NCI-H446 treated with DMSO at 0.1 percent for 48 hours (cell line): ENCODE results near the gene TSPOAP1.

Source experiments
- DNase-seq: peaks from one replicate; lab custom pipeline; 2025; lab: John Stamatoyannopoulos, UW

TSPOAP1 gene

DNA sequence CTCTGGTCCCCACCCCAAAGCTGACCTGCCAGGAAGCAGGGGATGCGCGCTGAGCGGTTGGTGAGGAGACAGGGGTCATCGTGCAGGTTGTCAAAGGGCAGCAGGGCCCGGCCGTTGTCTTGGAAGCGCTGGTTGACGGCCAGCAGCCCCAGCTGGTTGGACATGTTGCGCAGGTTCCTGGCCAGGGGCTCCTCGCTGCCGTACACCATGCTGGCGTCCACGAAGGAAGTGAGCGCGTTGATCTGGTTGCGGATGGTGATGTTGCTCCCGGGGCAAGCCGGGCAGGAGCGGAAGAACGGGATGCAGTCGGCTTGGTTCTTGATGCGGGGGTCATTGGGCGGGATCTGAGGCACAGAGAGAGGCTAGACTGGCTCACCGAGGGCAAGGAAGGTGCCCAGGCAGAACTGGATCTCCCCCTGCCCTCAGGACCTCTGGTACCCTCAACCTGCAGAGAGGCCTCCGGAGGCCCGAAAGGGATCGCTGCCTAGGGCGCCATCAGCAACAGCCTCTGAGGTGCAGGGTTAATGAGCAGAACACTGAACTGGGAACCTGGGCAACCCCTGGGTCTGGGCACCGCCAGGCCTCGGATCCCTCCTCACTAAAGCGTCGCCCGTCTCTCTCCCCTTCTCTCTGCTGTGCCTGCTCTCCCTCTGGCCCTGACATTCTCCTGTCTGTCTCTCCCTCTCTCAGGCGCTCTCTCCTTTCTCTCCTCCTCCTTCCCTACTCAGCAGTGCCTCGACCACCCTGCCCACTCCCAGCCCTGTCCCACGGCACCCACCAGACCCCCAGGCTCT, 50.6 kb downstream of the TSPOAP1 start:
- DNase-seq, result no peak

DNA sequence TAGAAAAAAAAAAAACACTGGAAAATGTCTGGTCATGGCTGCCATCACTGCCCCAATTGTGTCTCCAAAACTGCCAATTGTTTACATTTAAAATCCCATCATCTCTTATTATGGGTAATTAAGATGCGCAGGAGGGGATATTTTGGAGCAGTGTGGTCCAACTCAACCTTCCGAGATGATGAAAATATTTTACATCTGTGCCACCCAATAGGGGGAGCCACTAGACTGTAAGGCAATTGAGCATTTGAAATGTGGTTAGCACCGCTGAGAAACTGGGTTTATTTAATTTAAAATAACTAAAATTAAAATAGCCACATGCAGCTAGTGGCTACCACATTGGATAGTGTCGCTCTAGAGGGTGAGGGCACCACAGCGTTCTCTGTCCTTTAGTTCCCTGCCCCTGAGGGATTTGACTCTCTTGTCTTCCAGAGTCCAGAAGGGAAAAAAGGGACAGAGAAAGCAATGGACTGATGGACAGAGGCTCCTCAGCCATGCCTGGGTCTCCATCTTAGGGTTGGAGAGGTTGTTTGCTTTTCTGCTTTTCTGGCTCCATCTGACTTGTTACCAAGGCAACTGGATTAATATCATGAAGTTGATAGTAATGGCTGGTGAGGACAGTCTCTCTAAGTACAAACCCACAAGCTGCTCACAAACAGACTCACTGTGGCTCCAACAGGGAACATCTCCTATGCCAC, 51.3 kb downstream of the TSPOAP1 start:
- DNase-seq, result no peak

DNA sequence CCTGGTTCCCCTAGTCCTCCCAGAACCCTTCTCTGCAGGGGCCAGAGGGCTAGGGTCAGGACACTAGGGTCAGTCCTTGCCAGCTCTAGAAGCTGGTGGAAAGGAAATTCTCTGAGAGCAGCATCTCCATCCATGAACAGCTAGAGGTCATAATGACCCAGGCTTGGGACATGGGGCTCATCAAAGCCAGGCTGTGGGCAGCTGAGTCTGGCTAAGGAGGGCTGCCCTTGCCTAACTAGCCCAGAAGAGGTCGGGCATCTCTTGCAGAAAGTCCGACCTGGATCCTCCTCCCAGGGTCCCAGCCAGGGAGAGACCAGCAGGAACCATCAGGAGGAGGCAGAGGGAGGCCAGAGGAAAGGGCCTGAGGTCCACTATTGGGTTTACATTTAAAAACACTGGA, 52.2 kb downstream of the TSPOAP1 start:
- DNase-seq, result no peak

DNA sequence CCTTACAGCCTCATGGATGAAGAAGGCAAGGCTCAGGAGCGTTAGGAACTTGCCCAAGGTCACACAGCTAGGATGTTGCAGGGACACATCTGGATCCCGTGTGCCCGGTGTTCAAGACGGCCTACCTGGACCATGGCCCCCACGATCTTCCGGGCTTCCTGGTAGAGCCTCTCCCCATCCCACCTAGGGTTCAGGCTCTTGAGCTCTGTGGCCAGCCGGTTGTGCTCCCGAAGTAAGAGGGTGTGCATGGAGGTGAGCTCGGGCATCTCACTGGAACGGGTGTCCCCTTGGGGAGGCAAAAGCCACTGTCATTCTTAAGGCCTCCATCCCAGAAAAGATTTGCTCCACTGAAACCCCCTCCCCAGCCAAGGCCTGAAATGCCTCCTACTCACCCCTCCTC, 53.2 kb downstream of the TSPOAP1 start:
- no peak for DNase-seq

DNA sequence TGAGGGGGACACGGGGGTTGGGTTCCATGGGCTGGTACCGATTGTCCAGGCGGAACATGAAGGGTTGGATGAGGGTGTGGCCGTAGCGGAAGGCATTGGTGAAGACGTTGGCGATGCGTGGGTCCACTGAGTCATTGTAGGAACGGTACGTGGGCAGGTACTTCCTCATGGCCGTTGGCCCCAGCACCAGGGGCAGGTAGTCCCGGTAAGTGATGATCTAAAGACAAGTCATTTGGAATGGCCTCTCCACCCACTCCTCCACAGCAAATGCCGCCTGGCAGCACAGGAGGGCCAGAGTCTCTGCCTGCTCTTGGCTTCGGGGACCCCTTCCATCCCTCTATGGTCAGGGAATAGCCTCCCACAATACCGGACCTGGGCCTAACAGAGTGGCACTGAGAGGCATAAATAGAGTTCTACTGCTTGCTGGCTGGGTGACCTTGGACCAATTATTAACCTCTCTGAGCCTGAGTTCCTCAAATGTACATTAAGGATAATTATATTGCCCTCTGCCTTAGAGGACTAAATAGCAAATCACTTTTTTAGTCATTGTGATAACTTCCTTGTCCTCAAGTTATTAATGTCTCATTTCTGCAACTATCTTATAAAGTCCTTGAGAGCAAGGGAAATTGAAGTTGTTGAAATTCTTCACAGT, 55.0 kb downstream of the TSPOAP1 start:
- no peak for DNase-seq

DNA sequence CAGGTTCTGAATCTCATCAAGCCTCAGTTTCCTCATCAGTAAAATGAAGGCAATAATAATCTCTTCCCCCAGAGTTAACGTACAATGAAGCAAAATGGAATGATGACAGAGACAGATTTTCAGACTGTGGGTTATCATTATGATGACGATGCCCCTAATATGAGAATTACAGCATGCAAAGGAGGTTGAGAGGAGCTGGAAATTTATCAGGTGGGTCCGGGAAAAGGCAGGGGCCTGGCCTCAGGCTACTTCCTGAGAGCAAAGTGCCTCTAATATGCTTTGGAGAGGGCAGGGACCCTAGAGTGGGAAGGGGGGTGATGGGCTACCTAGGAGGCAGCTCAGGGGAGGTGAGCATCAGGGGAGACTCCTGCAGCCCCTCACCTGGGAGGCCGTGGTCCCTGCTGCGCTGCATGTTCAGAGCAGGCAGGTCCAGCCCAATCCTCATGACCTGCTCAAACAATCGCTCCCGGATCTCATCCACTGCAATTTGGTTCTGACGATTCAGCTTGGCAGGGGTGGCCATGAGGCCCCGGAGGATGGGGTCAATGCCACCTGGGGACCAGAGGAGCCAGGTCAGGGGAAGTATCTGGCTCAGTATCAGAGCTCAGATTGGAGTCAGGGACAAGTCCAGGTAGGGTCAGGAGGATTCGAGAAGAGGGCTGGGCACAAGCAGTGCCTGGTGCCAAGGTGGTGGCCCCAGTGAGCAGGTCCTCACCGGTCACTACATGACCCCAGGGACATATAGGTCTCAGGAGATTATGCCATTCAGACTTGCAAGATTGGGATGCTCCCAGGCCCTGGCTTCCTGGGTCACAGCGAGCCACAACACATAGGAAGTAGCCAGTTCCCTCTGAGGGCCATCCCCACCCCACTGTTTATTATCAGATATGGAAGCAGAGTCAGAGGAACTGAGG, 56.0 kb downstream of the TSPOAP1 start:
- DNase-seq, result no peak

DNA sequence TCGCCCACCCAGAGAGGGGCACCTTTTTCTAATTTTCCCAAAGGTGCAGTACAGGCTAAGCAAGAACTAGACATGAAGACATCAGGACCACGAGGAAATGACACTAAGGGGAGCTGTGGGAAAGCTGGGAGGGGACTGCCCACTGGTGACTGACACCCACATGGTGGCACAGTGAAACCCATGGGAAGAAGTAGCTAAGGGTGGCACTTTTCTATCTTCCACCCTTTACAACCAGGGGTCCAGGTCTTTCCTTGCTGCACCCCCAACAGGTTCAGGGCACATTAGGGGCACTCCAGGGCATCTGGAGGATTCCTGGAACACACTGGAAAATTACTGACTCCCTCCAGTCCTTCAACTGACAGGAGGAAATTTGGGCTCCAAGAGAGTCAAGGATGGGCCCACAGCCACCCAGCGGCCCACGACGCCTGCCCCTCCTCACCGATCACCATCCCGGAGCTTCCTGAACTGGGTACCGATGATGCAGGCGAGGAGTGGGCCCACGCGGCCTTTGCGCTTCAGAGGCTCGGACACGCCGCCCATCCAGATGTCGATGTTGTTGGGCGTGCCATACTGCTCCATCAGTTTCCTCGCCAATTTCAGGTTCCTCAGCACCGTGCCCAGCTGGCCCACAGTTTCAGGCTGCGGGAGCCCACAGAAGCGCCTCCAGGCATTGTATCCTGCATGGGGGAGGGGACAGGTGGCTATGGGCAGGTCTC, 57.2 kb downstream of the TSPOAP1 start:
- no peak for DNase-seq

DNA sequence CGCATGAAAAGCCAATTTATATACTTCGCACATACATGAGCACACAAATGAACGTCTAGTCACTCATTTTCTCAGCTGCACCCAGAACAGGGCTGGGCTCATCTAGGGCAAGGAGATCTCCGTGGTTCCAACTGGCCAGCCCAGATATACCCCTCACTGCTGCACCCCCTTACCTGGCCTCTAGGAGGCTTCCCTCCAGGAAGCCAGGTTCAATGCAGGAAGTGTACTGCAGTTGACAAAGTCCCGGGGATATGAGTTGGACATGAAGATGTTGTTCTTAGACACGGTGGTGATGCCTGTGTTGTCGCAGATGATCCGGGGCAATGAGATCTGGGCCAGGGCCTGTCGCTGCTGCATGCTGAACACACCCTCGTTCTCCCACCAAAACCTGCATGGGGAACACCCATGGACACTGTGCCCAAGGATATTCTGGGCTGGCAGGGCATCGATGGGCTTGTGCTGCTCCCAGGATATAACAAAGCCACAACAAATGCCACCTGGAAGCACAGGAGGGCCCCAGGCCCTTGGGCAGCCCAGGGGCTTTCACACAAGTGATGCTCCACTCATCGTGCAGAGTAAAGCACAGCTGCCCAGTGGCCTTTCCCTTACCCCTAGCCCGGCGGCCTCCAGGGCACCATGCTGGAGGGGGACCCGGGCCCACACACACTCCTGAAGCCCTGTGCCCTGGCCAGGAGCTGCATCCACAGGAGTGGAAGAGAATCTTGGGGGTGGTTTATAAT, 57.9 kb downstream of the TSPOAP1 start:
- DNase-seq, result no peak

DNA sequence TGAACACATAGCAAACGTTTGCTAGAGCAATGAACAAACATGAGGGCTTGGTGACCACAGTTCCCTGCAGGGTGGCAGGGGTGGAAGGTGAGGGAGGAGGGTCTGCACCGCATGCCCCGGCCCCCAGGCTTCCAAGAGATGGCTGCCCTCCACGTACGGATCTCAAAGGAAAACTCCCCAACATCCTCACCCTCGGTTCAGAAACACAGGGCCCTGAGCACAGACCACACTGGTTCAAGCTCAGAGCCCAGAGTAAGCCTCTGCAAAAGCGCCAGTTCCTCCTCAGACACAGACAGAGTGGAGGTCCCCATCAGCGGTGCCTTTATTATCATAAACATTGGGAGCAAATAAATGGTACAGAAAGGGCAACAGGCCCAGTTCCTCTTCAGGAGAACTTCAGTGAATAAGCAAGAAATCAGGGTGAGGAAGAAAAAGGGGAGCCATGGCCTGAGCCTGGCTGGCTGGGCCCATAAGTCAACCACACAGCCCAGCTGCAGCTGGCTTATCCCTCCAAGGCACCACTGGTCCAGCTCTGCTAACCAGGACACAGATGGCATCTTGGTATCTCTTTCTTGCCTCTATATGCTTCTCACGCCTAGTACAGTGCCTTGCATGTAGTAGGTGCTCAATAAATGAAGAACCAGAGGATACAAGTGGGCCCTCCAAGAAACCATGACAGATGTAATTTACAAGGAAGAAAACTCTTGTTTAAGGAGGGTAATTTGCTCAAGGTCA, 58.9 kb downstream of the TSPOAP1 start:
- no peak for DNase-seq

DNA sequence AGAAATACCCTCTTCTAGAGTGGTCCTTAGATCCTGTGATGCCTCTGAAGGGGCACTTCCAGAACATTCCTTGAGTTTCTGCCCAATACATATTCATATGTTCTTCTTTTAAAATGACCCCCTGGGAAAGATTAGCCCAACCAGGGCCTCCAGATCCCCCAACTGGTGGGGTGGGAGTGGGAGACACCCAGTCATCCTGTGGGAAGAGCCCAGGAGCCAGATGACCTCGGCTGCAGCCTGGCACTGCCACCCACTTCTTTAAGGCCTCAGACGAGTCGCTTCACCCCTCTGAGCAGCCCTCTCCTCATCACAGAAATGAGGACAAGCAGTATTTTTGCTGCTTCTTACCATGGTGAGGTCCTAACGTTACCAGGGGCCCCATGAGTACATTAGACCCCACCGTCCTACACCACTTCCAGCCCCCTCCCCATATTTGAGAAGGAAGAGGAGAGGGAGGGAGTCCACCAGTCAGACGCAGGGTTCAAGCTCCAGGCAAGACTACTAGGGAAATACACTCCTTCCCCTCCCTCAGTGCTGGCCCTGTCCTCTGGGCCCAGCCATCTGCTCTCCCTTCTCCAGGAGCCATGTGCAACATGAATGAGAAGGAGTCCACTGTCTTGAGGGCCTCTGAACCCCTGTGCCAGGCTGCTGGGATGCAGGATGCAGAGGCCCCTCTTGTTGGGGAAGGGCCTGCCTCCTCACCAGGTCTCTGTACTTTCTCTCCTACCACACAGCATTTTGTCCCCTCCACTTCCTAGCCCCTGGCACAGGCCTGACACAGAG, 59.6 kb downstream of the TSPOAP1 start:
- no peak for DNase-seq

DNA sequence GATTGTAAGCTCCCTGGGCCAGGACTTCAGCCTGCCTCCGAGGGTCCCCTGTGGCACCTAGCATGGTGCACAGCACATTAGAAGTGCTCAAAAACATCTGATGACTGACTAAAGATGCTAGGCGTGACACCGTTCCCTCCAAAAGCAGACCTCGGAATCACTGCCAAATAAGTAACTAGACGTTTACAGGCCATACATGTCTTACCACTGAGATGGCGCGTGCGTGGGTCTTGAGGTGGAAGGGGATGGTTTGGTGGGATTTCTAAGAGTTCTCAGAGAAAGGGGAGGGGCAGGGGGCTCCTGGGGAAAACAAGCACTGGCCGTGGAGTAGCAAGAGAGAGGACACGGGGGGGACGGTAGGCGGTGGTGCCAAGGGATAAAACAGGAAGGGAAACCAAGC, 60.3 kb downstream of the TSPOAP1 start:
- no peak for DNase-seq

DNA sequence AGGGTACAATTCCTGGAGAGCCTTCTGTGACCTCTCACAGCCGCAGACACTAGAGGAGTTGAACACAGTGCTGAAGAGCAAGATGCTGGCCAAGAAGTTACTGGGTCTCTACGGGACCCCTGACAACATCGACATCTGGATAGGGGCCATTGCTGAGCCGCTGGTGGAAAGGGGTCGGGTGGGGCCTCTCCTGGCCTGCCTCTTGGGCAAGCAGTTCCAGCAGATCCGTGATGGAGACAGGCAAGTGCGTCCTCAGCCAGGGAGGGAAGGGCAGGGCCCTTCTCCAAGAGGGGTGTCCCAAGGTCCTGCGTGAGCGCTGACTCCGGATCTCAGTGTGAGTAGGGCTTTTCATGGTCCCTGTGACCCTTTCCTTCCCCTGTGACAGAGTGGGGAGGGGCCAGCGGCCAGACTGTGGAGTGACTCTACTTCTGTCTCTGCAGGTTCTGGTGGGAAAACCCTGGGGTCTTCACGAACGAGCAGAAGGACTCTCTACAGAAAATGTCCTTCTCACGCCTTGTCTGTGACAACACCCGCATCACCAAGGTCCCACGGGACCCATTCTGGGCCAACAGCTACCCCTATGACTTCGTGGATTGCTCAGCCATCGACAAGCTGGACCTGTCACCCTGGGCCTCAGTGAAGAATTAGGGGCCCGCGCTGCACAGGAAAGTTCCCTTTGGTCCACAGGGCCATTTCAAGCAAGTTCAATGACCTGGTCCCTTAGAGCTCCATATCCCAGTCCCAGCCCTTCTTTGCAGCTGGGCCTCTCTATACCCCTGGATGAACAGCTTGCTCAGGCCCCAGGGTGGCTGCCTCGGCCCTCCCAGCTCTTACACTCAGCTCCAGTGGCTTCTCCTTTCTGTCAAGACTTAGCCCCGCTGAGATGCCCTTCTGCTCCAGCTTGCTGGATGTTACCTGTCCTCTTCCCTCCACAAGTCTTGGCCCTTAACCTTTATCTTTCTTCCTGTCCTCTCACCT, 61.0 kb downstream of the TSPOAP1 start:
- DNase-seq, result no peak

DNA sequence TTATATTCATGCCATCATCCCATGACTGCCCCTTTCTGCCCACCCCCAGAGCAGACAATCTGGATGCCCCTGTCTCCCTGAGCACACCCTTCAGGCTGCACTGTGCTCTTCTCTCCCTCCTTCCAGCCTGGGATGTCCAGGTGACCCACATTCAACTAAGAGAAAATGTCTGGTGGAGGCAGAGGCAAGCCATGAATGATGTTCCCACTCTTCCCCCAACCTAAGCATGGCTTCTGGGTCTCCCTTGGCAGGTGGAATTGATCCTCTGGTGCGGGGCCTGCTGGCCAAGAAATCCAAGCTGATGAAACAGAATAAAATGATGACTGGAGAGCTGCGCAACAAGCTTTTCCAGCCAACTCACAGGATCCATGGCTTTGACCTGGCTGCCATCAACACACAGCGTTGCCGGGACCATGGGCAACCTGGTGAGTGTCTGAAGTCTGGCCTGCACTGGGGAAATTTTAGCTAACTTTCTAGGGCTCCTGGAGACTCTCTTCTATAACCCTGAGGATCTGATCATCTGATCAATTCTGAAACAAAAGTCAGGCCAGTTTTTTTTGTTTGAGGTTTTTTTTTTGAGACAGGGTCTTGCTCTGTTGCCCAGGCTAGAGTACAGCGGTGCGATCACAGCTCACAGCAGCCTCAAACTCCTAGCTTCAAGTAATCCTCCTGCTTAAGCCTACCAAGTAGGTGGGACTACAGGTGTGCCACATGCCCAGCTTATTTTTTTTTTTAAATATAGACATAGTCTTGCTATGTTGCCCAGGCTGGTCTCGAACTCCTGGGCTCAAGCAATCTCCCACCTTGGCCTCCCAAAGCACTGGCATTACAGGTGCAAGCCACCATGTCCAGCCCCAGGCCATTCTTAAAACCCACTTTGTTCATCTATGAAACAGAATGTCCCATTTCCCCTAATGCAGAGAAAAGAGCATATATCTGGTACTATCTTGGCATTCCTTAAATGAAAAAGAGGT, 62.4 kb downstream of the TSPOAP1 start:
- DNase-seq, result no peak

DNA sequence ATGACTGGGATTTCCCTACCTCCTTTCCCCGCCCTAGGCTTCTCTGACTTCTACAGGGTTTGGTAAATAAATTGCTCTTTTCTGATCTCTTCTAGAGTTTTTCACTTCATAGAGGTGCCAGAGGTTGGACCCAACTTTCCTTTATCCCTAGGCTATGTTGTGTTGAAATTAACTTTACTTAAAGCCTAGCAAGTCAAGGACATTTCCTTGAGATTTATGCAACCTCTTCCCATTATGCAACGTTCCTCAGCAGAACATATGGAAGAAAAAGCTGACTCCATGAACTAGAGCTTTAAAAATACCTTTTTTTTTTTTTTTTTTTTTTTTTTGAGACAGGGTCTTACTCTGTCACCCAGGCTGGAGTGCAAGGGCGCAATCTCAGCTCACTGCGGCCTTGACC, 63.3 kb downstream of the TSPOAP1 start:
- no peak for DNase-seq

DNA sequence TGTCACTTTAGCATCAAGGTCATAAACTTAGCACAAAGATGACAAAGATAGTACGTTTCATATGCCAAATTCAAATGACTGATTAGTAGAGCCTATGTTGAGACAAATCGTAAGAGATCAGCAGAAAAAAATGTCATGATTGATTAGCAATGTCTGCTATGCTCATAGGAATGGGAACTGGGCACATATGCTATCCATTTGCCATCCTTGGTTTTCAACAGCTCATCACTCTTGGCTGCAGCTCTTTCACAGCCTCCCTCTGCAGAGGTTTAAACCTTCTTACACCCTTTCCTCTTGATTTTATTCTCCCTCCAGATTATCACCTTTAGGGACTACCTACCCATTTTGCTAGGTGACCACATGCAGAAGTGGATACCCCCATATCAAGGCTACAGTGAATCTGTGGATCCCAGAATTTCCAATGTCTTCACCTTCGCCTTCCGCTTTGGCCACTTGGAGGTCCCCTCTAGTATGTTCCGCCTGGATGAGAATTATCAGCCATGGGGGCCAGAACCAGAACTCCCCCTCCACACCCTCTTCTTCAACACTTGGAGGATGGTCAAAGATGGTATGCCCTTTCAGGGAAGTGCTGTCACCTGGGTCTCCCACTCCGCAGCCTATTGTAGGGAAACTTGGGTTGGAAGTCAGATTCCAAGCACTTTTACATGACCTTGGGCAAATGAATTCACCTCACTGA, 64.0 kb downstream of the TSPOAP1 start:
- no peak for DNase-seq

DNA sequence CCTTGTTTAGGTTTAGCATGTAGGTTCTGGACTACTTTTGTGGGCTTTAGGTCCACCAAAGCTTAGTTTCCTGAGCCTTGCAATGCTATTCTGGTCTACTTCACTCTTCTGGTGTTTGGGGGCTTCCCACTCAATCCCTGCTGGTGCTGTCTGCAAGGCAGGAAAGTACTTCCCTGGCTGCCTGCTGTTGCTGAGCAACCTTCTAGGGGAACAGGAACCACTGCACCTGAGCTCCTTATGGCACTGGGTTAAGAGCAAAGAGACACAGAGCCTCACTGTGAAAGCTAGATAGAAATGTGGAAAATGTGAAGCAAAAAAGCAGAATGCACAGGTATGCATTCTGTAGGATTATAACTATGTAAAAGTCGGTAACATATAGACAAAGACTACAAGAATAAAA, 64.8 kb downstream of the TSPOAP1 start:
- DNase-seq, result no peak
